HepG2 (cell line): ENCODE results near the gene MCM3. TPM values are rescaled to one million over a fixed set of nuclear protein-coding genes. Genes with fewer than 3 reads are reported as not detected.

Experiments
- ATAC-seq: fragments of 200-7000 bp; cut with Tn5 transposase; 3 replicates; pipeline ENCODE4 v1.9.1; 2020; ENCODE audit warnings: mild to moderate bottlenecking, moderate library complexity
- BruUV-seq: library from RNA; stranded (reverse); fragments of 400-500 nt; replicated peaks from 2 replicates; lab custom pipeline; 2021; lab: Mats Ljungman, UMichigan
- CTCF ChIA-PET: fragments of 300-600 bp; formaldehyde crosslinking; extraction: SDS; loops from one replicate; lab custom pipeline; 2021; ENCODE audit warnings: low total read pairs, inconsistent platforms, low intra/inter-chr PET ratio; lab: Yijun Ruan, JAX
- POLR2A ChIA-PET: fragments of 350-600 bp; sonication (Branson Sonifier 250); formaldehyde crosslinking; loops from one replicate; lab custom pipeline; 2020; ENCODE audit warnings: antibody characterized with exemption, inconsistent platforms; lab: Yijun Ruan, JAX
- DNase-seq: peaks from one replicate; pipeline ENCODE4 v3.0.0-alpha.2; 2015; ENCODE audit warnings: low spot score
- FAIRE-seq: peaks from 3 replicates; lab custom pipeline; 2011; peaks lifted over from hg19 to GRCh38; lab: Jason Lieb, UNC
- H2AFZ ChIP-seq: one replicate; pipeline ENCODE4 v1.6.1; 2011; ENCODE audit warnings: low read length, inconsistent platforms
- H3K27ac ChIP-seq: fragments of 300-600 bp; 3 replicates; pipeline ENCODE4 v1.8.0; 2011; ENCODE audit warnings: mixed run types, mild to moderate bottlenecking, mixed read lengths, low read length, inconsistent platforms; ENCODE audit not compliant: insufficient read depth; ENCODE audit errors: extremely low read length
- H3K27me3 ChIP-seq, 2 experiments: fragments of 200-600 bp in 1 of 2; 2 replicates in 1 of 2; 3 replicates in 1 of 2; pipeline versions ENCODE4 v1.6.0 to v1.8.0; 2011; ENCODE audit warnings: low read length in 2 of 2, mild to moderate bottlenecking in 2 of 2, moderate library complexity in 2 of 2, inconsistent platforms in 1 of 2; ENCODE audit not compliant: insufficient read depth in 2 of 2, control insufficient read depth in 1 of 2
- H3K36me3 ChIP-seq, 2 experiments: fragments of 200-600 bp in 1 of 2; replicated peaks in 1 of 2; 2 replicates in 1 of 2; 3 replicates in 1 of 2; pipeline versions ENCODE4 v1.5.1 to v1.8.0; 2011; ENCODE audit warnings: low read length in 2 of 2, inconsistent platforms in 1 of 2; ENCODE audit not compliant: insufficient read depth in 2 of 2, control insufficient read depth in 1 of 2
- H3K4me1 ChIP-seq: 2 replicates; pipeline ENCODE4 v1.5.1; 2012; ENCODE audit warnings: low read length, inconsistent platforms; ENCODE audit not compliant: insufficient read depth
- H3K4me2 ChIP-seq: 2 replicates; pipeline ENCODE4 v1.6.0; 2011; ENCODE audit warnings: low read depth, low read length, inconsistent platforms
- H3K4me3 ChIP-seq, 3 experiments: fragments of 200-600 bp in 1 of 3; sonication (generic), shearing (Covaris generic) in 1 of 3; replicated peaks in 1 of 3; 2 replicates each; pipeline ENCODE4 v1.5.1; 2011 to 2016; ENCODE audit warnings: low read length in 3 of 3, inconsistent platforms in 2 of 3, low read depth in 2 of 3, mild to moderate bottlenecking in 2 of 3, control low read depth in 1 of 3, mixed read lengths in 1 of 3; ENCODE audit not compliant: insufficient read depth in 1 of 3
- H3K79me2 ChIP-seq: one replicate; pipeline ENCODE4 v1.6.1; 2011; ENCODE audit warnings: low read length, inconsistent platforms; ENCODE audit not compliant: insufficient read depth
- H3K9ac ChIP-seq: 2 replicates; pipeline ENCODE4 v1.6.0; 2011; ENCODE audit warnings: mild to moderate bottlenecking, low read depth, low read length, inconsistent platforms; ENCODE audit not compliant: insufficient read depth
- H3K9me3 ChIP-seq: 2 replicates; pipeline ENCODE4 v1.5.1; 2012; ENCODE audit warnings: mild to moderate bottlenecking, low read length
- H4K20me1 ChIP-seq: 2 replicates; pipeline ENCODE4 v1.6.0; 2011; ENCODE audit warnings: inconsistent platforms, mild to moderate bottlenecking, low read length, moderate library complexity; ENCODE audit not compliant: insufficient read depth
- BHLHE40 ChIP-seq: IDR thresholded peaks from 2 replicates; pipeline ENCODE4 v1.6.1; 2011; ENCODE audit warnings: low read length, improper control_type of control experiment
- CBFB ChIP-seq: sonication (generic); formaldehyde crosslinking; IDR thresholded peaks from 2 replicates; pipeline ENCODE4 v1.4.0; 2020; ENCODE audit warnings: missing genetic modification reagents
- CBX1 ChIP-seq: IDR thresholded peaks from one replicate; pipeline ENCODE4 v1.6.1; 2016; ENCODE audit warnings: antibody characterized with exemption, low read depth
- FLYWCH1 ChIP-seq: sonication (generic); formaldehyde crosslinking; IDR thresholded peaks from 2 replicates; pipeline ENCODE4 v1.8.1; 2023; ENCODE audit warnings: mild to moderate bottlenecking, missing genetic modification reagents
- KLF12 ChIP-seq: sonication (generic); formaldehyde crosslinking; IDR thresholded peaks from 2 replicates; pipeline ENCODE4 v1.4.0; 2020; ENCODE audit warnings: missing genetic modification reagents, borderline replicate concordance
- NFYB ChIP-seq: sonication (generic); formaldehyde crosslinking; IDR thresholded peaks from 2 replicates; pipeline ENCODE4 v1.4.0; 2020; ENCODE audit warnings: missing genetic modification reagents
- NR2C2 ChIP-seq: sonication (generic); formaldehyde crosslinking; IDR thresholded peaks from 2 replicates; pipeline ENCODE4 v1.4.0; 2020; ENCODE audit warnings: missing genetic modification reagents, mild to moderate bottlenecking, moderate library complexity, borderline replicate concordance
- RNF219 ChIP-seq: sonication (generic); formaldehyde crosslinking; IDR thresholded peaks from 2 replicates; pipeline ENCODE4 v1.5.0; 2020; ENCODE audit warnings: mild to moderate bottlenecking, missing genetic modification reagents
- RXRA ChIP-seq: sonication (generic); formaldehyde crosslinking; IDR thresholded peaks from 2 replicates; pipeline ENCODE4 v1.5.1; 2020; ENCODE audit warnings: missing genetic modification reagents
- SNAI1 ChIP-seq: sonication (generic); formaldehyde crosslinking; IDR thresholded peaks from 2 replicates; pipeline ENCODE4 v1.5.0; 2020; ENCODE audit warnings: mild to moderate bottlenecking, missing genetic modification reagents, borderline replicate concordance
- SP140L ChIP-seq: sonication (generic); formaldehyde crosslinking; IDR thresholded peaks from 2 replicates; pipeline ENCODE4 v1.4.0; 2020; ENCODE audit warnings: missing genetic modification reagents, borderline replicate concordance
- ZBTB10 ChIP-seq: sonication (generic); formaldehyde crosslinking; IDR thresholded peaks from 2 replicates; pipeline ENCODE4 v1.4.0; 2020; ENCODE audit warnings: missing genetic modification reagents, borderline replicate concordance
- ZEB1 ChIP-seq: IDR thresholded peaks from 2 replicates; pipeline ENCODE4 v1.6.1; 2012; ENCODE audit warnings: mild to moderate bottlenecking, low read depth, inconsistent platforms; ENCODE audit not compliant: insufficient replicate concordance
- ZNF768 ChIP-seq: sonication (generic); formaldehyde crosslinking; IDR thresholded peaks from 2 replicates; pipeline ENCODE4 v1.4.0; 2020; ENCODE audit warnings: missing genetic modification reagents
- ZSCAN25 ChIP-seq: sonication (generic); formaldehyde crosslinking; IDR thresholded peaks from 2 replicates; pipeline ENCODE4 v1.8.0; 2022; ENCODE audit warnings: mild to moderate bottlenecking, missing genetic modification reagents
- WGBS: methylation state at CpG from one replicate; pipeline ENCODE4 v1.1.6; 2017; ENCODE audit warnings: low lambda C conversion rate; 5-methylcytosine and 5-hydroxymethylcytosine counted together
- in situ Hi-C: cut with HindIII; loops from 2 replicates; pipeline ENCODE4 v1.10.0; 2017; ENCODE audit warnings: low pct_unique_long_range_greater_than_20kb; ENCODE audit not compliant: extremely low pct_ligation_motif_present
- intact Hi-C: fragments of 100-400 bp; cut with micrococcal nuclease; formaldehyde crosslinking; loops from one replicate; pipeline ENCODE4 v1.10.0; 2022; ENCODE audit not compliant: unreplicated experiment
- polyA plus RNA-seq, 8 experiments: library from polyadenylated mRNA; depleted of rRNA in 3 of 8; stranded (reverse) in 7 of 8; unstranded in 1 of 8; fragments of >200 nt; fragmentation: Illumina TruSeq in 4 of 8; extraction: Trizol in 4 of 8; gene quantifications; 2 replicates each; pipeline versions ENCODE4 v1.2.1 to v1.2.3, GENCODE V29; 2011 to 2016; ENCODE audit warnings: low read depth in 4 of 8, missing spikeins in 1 of 8, mixed read lengths in 1 of 8; ENCODE audit not compliant: insufficient read depth in 1 of 8
- total RNA-seq, 5 experiments: library from RNA; depleted of rRNA; stranded (reverse); fragments of >200 nt; fragmentation: Illumina TruSeq; extraction: Trizol; gene quantifications; 2 replicates each; pipeline ENCODE4 v1.2.3, GENCODE V29; 2016; ENCODE audit warnings: low read depth in 1 of 5
- TF ChIP-seq, protein P1 (sequence below): sonication (generic); formaldehyde crosslinking; IDR thresholded peaks from 2 replicates; pipeline ENCODE4 v1.5.0; 2020; ENCODE audit warnings: missing genetic modification reagents, mild to moderate bottlenecking, borderline replicate concordance
- TF ChIP-seq, protein P2 (sequence below): sonication (generic); formaldehyde crosslinking; IDR thresholded peaks from 2 replicates; pipeline ENCODE4 v1.4.0; 2020; ENCODE audit warnings: missing genetic modification reagents

MCM3 gene
- total and polyA plus RNA-seq, 2 of the 13 experiments (the other 11 are each of a cell fraction or from before 2014, with no cell fraction given): 164 to 288 TPM

- peak; percentile 93 for ATAC-seq
- peak; percentile 98 for DNase-seq
- in situ Hi-C loops (no loop called here), intact Hi-C loops (loop anchor here (1.0 to 2.0 kb wide), 2 partner anchors 21 to 41 kb away; no protein-coding TSS in a partner anchor)
- Histone ChIP-seq H3K36me3 (no peaks in the 10 kb centered on the region), H3K4me3 (peak overlapping the region; percentile 10 to 48 (median 24)), H2AFZ (peak overlapping the region; percentile 93), H3K9ac (peak overlapping the region; percentile 69), H3K27ac (peak overlapping the region; percentile 93), H4K20me1 (no peaks in the 10 kb centered on the region), H3K27me3 (no peaks in the 10 kb centered on the region), H3K9me3 (no peaks in the 10 kb centered on the region), H3K79me2 (no peaks in the 10 kb centered on the region), H3K4me2 (peak overlapping the region; percentile 81), H3K4me1 (peaks cover 72% of the 10 kb centered on the region)
- POLR2A ChIA-PET: interaction anchor here (1.0 to 4.5 kb wide), 16 partner anchors 10 to 190 kb away, joined by 3 to 48 read pairs (median 6); partner anchors contain the start of genes EFHC1, MCM3 and PAQR8
- FAIRE-seq: peak; percentile 90
- CTCF ChIA-PET: no interaction called here
- WGBS: 9% methylated on average over 14 of the region's 14 CpGs
- TSS peak; percentile 95 for BruUV-seq
- TF ChIP-seq RNF219 (no peak), ZEB1 (no peak), SNAI1 (CRISPR knock-in tag) (no peak), RXRA (CRISPR knock-in tag) (peak; percentile 79; the same call in 1 of the 2 replicates), CBFB (CRISPR knock-in tag) (peak; percentile 32; the same call in 1 of the 2 replicates), ZBTB10 (CRISPR knock-in tag) (peak; percentile 70; the same call in 1 of the 2 replicates), BHLHE40 (peak; percentile 80), ZSCAN25 (CRISPR knock-in tag) (peak; percentile 81; the same call in 1 of the 2 replicates), NR2C2 (CRISPR knock-in tag) (peak; percentile 46), CBX1 (no peak), NFYB (no peak), ZNF768 (CRISPR knock-in tag) (no peak), KLF12 (CRISPR knock-in tag) (0 out of 2 replicates have a peak, but pooled peaks have one; percentile 74), SP140L (CRISPR knock-in tag) (no peak; the same call in 1 of the 2 replicates), FLYWCH1 (CRISPR knock-in tag) (no peak)
- TF ChIP-seq, protein P1, sequence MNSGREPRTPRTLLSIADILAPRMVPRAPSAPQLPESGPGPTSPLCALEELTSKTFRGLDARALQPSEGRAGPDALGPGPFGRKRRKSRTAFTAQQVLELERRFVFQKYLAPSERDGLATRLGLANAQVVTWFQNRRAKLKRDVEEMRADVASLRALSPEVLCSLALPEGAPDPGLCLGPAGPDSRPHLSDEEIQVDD (CRISPR knock-in tag): no peak
- TF ChIP-seq, protein P2, sequence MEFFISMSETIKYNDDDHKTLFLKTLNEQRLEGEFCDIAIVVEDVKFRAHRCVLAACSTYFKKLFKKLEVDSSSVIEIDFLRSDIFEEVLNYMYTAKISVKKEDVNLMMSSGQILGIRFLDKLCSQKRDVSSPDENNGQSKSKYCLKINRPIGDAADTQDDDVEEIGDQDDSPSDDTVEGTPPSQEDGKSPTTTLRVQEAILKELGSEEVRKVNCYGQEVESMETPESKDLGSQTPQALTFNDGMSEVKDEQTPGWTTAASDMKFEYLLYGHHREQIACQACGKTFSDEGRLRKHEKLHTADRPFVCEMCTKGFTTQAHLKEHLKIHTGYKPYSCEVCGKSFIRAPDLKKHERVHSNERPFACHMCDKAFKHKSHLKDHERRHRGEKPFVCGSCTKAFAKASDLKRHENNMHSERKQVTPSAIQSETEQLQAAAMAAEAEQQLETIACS (CRISPR knock-in tag): no peak; the same call in 1 of the 2 replicates
These were observed 41.3 kb upstream of the MCM3 start for GRCh38 chr6:52325695-52326471.
